Hepatocyte (in vitro differentiated cells): Measurements from ENCODE around the gene KDELR3.

Source experiments
- CTCF ChIP-seq: fragments of 200-600 bp; sonication (generic); IDR thresholded peaks from 2 replicates; pipeline ENCODE4 v1.5.1; 2016; ENCODE audit warnings: antibody characterized with exemption, mild to moderate bottlenecking; ENCODE audit not compliant: poor library complexity
- EZH2 ChIP-seq: fragments of 200-600 bp; sonication (generic); IDR thresholded peaks from 2 replicates; pipeline ENCODE4 v1.6.1; 2016; ENCODE audit warnings: antibody characterized with exemption, mild to moderate bottlenecking, borderline replicate concordance
- EZH2phosphoT487 ChIP-seq: fragments of 200-600 bp; sonication (generic); IDR thresholded peaks from one replicate; pipeline ENCODE4 v1.6.1; 2018; ENCODE audit warnings: antibody characterized with exemption, mild to moderate bottlenecking, low read depth, moderate library complexity; ENCODE audit not compliant: unreplicated experiment, severe bottlenecking

DNA sequence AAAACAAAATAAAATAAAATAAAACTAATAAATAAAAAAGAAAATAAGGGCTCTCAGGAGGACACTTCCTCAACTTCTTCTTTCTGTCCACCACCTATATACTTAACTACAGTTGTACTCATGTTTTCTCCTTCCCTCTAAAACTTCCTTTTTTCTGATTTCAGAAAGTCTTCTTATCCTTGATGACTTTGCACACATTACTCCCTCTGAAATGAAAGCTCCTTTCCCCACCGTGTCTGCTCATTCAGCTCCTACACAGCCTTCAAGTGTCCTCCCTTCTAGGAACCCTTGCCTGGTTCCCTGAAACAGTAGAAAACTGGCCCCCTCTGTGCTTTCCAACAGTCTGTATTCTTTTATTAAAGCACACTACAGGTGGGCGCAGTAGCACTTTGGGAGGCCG lies 56.5 kb downstream of the KDELR3 start:
- TF ChIP-seq EZH2phosphoT487 (no peak), CTCF (no peak), EZH2 (no peak)
